Measurements from ENCODE around the gene SLC13A4.

Gene SLC13A4

DNA sequence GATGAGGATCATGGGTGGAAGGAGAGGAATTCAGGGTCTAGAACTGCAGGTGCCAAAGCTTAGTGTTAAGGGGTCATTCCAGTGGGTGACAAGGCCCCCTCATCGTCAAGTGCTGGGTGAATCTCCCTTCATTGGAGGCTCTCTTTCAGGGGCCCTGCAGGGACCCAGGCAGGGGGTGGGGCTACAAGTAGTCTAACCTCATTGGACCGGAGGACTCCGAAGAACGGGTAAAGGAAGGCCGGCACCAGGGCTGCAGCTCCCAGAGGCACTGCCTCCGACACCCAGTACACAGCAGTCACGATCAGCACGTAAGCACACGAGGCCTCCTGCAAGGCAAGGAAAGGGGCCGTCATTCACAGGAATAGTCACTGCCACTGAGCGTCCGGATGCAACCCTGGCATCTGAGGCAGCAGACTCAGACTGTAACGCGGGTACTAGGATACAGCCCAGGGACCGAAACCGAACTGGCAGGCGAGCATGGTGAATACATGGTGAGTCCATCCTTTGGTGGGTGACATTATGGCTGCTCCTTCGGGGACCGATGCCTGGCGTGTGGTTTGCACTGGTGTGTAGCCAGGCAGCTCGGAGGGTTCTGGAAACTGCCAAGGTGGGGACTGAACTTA lies 6.7 kb downstream of the SLC13A4 start:
- H3K36me3 Mint-ChIP-seq (ENCODE audit: low read depth), result no peaks in the 10 kb centered on the region
- H3K27me3 Mint-ChIP-seq (ENCODE audit: low read depth, poor library complexity), result peaks cover 3% of the 10 kb centered on the region
- no peak overlapping the region for H3K4me3 Mint-ChIP-seq
- H3K27ac Mint-ChIP-seq, result peak overlapping the region; percentile 79
- H3K9me3 Mint-ChIP-seq, result no peaks in the 10 kb centered on the region
- DNase-seq, result no peak
- TF ChIP-seq, protein P1, sequence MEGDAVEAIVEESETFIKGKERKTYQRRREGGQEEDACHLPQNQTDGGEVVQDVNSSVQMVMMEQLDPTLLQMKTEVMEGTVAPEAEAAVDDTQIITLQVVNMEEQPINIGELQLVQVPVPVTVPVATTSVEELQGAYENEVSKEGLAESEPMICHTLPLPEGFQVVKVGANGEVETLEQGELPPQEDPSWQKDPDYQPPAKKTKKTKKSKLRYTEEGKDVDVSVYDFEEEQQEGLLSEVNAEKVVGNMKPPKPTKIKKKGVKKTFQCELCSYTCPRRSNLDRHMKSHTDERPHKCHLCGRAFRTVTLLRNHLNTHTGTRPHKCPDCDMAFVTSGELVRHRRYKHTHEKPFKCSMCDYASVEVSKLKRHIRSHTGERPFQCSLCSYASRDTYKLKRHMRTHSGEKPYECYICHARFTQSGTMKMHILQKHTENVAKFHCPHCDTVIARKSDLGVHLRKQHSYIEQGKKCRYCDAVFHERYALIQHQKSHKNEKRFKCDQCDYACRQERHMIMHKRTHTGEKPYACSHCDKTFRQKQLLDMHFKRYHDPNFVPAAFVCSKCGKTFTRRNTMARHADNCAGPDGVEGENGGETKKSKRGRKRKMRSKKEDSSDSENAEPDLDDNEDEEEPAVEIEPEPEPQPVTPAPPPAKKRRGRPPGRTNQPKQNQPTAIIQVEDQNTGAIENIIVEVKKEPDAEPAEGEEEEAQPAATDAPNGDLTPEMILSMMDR (IDR thresholded peaks at IDR 0.05), result no peak
- H3K4me1 Mint-ChIP-seq, result peaks cover 20% of the 10 kb centered on the region

DNA sequence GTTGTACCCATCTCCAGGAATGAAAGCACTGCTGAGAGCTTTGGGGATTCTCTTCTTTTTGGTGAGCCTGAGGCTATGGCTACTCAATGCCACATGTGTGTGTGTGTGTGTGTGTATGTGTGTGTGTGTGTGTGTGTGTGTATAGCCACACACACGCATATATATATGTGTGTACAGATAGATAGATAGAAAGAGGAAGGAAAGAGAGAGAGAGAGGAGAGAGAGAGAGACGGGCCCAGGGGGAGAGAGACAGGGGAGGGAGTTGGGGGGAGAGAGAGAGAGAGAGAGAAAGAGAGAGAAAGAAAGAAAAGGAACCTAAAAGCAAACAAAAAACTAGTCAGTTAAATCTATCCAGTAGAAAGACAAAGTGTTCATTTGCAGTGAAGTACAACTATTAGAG lies 8.3 kb downstream of the SLC13A4 start:
- Mint-ChIP-seq H3K27me3 (ENCODE audit: low read depth, poor library complexity) (peaks cover 1% of the 10 kb centered on the region), H3K36me3 (ENCODE audit: low read depth) (no peaks in the 10 kb centered on the region), H3K27ac (no peak overlapping the region), H3K9me3 (no peaks in the 10 kb centered on the region), H3K4me1 (peaks cover 20% of the 10 kb centered on the region), H3K4me3 (no peak overlapping the region)
- TF ChIP-seq, protein P1 (IDR thresholded peaks at IDR 0.05), result no peak
- no peak for DNase-seq

DNA sequence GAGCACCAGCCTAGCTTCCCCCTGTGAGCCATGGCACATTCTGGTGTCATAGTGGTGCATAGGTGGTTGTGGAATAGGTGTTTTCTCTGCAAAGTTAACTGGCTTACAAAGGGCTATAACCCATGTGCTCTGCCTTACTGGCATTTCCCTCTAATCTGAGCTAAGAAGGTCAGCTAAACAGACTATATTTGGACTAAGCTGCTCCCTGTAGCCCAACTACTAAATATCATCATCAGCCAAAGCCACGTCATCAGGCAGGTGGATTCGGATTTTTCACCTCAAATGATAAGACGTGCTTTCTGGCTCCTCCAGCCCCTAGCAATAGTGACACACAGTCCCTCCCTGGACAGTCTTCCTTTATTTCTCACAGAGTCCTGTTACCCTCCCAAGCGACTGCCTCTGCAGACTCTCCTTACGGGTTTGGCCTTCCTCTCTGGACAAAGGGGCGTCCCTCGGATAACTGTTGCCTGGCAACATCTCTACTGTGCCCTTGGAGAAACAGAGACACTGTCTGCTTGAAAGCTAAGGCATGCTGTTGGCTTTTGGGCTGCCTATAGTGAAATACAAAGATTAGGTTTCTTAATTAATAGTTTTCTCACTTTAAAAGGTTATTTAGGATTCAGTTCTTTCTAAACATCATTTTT lies 9.1 kb downstream of the SLC13A4 start:
- Mint-ChIP-seq H3K27me3 (ENCODE audit: low read depth, poor library complexity) (no peaks in the 10 kb centered on the region), H3K27ac (no peak overlapping the region), H3K36me3 (ENCODE audit: low read depth) (no peaks in the 10 kb centered on the region), H3K4me3 (no peak overlapping the region), H3K4me1 (peaks cover 20% of the 10 kb centered on the region), H3K9me3 (no peaks in the 10 kb centered on the region)
- TF ChIP-seq, protein P1 (IDR thresholded peaks at IDR 0.05), result no peak
- DNase-seq, result no peak

DNA sequence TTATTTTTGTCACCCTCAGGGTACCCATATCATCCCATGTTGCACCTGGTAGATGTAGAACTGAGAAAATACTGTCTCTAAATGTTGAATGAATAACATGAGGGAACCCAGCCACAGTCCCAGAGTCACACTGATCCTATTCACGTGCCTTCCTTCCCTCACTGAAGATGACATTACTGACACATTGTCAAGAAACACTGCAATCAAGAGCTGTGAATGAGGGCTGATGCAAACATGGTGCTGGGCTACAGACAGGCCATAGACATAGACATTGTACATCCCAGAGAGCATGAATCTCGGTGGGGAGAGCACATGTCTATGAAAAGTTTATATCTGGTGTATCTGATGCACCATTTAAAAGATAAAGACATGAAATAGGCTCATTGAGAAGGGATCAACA lies 9.8 kb downstream of the SLC13A4 start:
- no peaks in the 10 kb centered on the region for H3K27me3 Mint-ChIP-seq (ENCODE audit: low read depth, poor library complexity)
- DNase-seq, result no peak
- peaks cover 20% of the 10 kb centered on the region for H3K4me1 Mint-ChIP-seq
- no peaks in the 10 kb centered on the region for H3K9me3 Mint-ChIP-seq
- H3K36me3 Mint-ChIP-seq (ENCODE audit: low read depth), result no peaks in the 10 kb centered on the region
- H3K27ac Mint-ChIP-seq, result no peak overlapping the region
- TF ChIP-seq, protein P1 (IDR thresholded peaks at IDR 0.05), result no peak
- no peak overlapping the region for H3K4me3 Mint-ChIP-seq

DNA sequence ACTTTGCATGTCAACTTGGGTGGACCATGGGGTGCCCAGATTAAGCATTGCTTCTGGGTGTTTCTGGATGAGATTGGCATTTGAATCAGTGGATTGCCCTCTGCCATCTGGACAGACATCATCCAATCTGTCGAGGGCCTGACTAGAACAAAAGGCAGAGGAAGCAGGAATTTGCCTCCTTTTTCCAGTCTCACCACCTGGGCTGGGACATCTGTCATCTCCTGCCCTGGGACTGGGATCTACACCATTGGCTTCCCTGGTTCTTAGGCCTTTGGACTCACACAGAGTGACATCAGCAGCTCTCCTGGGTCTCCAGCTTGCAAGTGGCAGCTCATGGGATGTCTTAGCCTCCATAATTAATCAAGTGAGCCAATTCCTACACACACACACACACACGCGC lies 10.3 kb downstream of the SLC13A4 start:
- no peak for DNase-seq
- Mint-ChIP-seq H3K9me3 (no peaks in the 10 kb centered on the region), H3K4me3 (no peak overlapping the region), H3K27me3 (ENCODE audit: low read depth, poor library complexity) (no peaks in the 10 kb centered on the region), H3K27ac (no peak overlapping the region), H3K36me3 (ENCODE audit: low read depth) (no peaks in the 10 kb centered on the region), H3K4me1 (peaks cover 25% of the 10 kb centered on the region)
- TF ChIP-seq, protein P1 (IDR thresholded peaks at IDR 0.05), result no peak

All from nephron progenitor cell (in vitro differentiated cells).